Measurements from ENCODE around the gene LRRC4. TPM values are rescaled to one million over a fixed set of nuclear protein-coding genes. Genes with fewer than 3 reads are reported as not detected.

LRRC4 gene
- total RNA-seq, 1 donor from 2014 or later, result 2.2 TPM

DNA sequence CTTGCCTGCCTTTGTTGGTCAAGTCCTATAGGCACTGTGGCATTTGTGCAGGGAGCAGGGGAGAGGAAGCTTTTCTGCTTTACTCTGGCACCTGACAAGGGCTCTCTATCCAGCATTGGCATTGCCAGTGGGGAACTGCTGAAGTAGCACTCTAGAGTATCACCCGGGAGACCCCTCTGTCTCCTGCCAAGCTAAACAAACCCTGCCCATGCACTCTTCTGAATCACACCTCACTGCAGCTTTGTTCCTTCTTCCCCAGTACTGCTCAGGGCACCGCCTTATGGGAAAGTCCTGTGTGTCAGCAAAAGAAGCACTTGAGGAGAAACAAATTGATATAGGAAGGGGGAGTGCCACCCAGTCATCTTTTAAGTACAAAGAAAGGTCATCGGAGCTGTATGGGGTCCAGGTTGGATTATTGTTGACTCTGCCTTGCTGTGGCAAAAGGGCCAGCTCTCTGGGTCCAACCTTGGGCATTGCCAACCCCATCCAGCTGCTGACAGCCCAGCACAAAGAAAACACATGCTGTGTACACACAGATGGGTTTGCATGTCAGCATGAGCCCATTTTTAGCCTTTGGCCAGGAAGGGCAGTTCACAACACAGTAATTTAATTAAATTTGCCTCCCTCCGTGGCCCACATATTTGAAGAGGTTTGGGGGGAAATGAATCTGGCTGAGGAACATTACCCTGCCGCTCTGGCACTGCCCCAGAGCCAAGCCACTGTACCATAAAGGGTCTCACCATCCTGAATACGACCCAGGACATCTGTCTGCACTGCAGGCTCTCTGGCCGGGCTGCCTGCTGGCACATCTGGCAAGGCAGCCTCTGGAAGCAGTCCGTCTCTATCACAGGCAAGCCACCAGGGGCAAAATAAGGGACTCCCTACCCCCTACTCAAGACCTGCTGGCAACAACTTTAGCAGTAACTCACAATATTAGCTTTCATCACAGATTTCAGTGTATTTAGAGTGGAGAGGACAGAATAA, 13.1 kb downstream of the LRRC4 start:
- no peak for DNase-seq
- Mint-ChIP-seq H3K9me3 (no peaks in the 10 kb centered on the region), H3K4me3 (no peak overlapping the region), H3K27me3 (no peaks in the 10 kb centered on the region), H3K4me1 (peaks cover 9% of the 10 kb centered on the region), H3K27ac (no peak overlapping the region), H3K36me3 (ENCODE audit: low read depth) (peaks cover 25% of the 10 kb centered on the region)
- intact Hi-C loops (cut with micrococcal nuclease), result no loop called here

DNA sequence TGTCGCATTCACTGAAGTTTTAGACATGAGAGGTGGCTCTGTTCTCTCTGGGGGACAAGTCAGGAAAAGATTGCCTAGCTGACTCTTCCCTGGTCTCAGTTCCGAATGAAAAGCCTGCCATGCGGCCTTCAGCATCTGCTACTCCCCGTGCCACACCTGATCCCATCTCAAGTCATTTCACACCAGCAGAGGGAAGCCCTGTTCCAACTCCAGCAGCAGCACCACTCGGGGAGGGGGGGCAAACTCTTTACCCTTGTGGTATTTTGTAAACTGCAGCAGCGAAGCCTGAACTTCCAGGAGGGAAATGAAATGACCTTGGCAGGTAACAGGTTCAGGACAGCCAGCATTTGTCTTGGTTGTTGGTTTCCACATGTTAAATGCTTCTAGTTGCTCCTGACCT, 13.8 kb downstream of the LRRC4 start:
- H3K36me3 Mint-ChIP-seq (ENCODE audit: low read depth), result peaks cover 24% of the 10 kb centered on the region

GRCh38 chr7:128014811-128015210, 16.4 kb downstream of the LRRC4 start:
- intact Hi-C loops (cut with micrococcal nuclease), result no loop called here
- no peak for DNase-seq
- Mint-ChIP-seq H3K36me3 (ENCODE audit: low read depth) (peaks cover 12% of the 10 kb centered on the region), H3K27ac (no peak overlapping the region), H3K9me3 (no peaks in the 10 kb centered on the region), H3K4me3 (no peak overlapping the region), H3K4me1 (peaks cover 8% of the 10 kb centered on the region), H3K27me3 (no peaks in the 10 kb centered on the region)

More for the DNA sequence above, 13.8 kb downstream of the LRRC4 start:
- intact Hi-C loops (cut with micrococcal nuclease), result no loop called here
- H3K4me3 Mint-ChIP-seq, result no peak overlapping the region
- no peak for DNase-seq
- H3K4me1 Mint-ChIP-seq, result peaks cover 9% of the 10 kb centered on the region
- no peaks in the 10 kb centered on the region for H3K27me3 Mint-ChIP-seq
- H3K27ac Mint-ChIP-seq, result no peak overlapping the region
- no peaks in the 10 kb centered on the region for H3K9me3 Mint-ChIP-seq

DNA sequence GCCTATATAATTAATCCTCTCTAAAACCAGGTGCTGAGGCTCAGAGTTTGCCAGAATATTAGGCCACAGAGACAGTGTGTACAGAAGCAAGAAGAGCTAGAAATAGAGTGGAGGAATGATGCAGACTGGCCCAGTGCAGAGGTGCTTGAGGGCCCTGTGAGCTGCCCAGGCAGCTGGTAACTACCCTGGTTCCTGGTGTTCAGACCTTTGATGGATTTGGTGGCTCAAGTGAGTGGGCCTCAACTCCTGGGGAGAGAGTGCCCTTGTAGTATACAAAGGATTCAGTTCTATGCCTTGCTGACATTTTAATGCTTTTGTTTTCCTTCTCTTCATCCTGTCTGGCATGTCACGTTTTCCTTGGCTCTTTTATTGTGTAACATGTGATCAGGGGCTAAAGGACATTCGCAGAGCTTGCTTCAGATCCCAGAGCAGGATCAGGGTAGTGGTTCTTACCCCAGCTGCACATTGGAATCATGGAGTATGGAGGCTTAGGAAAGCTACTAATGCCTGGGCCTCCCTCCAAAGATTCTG, 20.0 kb downstream of the LRRC4 start:
- intact Hi-C loops (cut with micrococcal nuclease), result no loop called here
- Mint-ChIP-seq H3K27ac (no peak overlapping the region), H3K36me3 (ENCODE audit: low read depth) (peaks cover 8% of the 10 kb centered on the region), H3K27me3 (no peaks in the 10 kb centered on the region), H3K4me3 (no peak overlapping the region), H3K4me1 (peaks cover 3% of the 10 kb centered on the region), H3K9me3 (no peaks in the 10 kb centered on the region)
- DNase-seq, result no peak

- H3K9me3 Mint-ChIP-seq, result no peaks in the 10 kb centered on the region
- no peak for DNase-seq
- H3K36me3 Mint-ChIP-seq (ENCODE audit: low read depth), result peaks cover 12% of the 10 kb centered on the region
- intact Hi-C loops (cut with micrococcal nuclease), result no loop called here
- no peak overlapping the region for H3K4me3 Mint-ChIP-seq
- no peaks in the 10 kb centered on the region for H3K27me3 Mint-ChIP-seq
- peaks cover 3% of the 10 kb centered on the region for H3K4me1 Mint-ChIP-seq
- no peak overlapping the region for H3K27ac Mint-ChIP-seq
Measured at GRCh38 chr7:128010391-128011127, 20.7 kb downstream of the LRRC4 start.

DNA sequence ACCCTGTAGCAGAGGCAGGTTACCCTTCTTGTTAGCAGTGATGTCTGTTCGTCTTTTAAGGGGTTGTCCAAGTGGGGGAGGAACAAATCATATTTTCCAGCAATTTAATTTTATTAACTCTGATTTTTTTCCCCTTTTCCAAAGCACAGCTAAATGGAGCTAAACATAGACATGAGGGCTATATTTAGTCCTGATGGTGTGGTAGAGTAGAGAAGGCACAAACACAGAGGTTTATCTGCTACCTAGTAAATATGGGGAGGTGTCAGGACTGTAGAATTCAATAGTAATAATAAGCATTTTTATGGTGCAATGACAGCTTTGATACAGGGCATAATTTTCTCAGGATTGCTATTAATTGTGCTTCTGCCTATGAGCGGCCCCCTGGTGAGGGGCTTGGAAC, 22.5 kb downstream of the LRRC4 start:
- Mint-ChIP-seq H3K27me3 (no peaks in the 10 kb centered on the region), H3K36me3 (ENCODE audit: low read depth) (peaks cover 13% of the 10 kb centered on the region), H3K9me3 (no peaks in the 10 kb centered on the region), H3K4me1 (peaks cover 7% of the 10 kb centered on the region), H3K27ac (no peak overlapping the region), H3K4me3 (no peak overlapping the region)
- DNase-seq, result no peak
- intact Hi-C loops (cut with micrococcal nuclease), result no loop called here

GRCh38 chr7:128008141-128008540, 23.1 kb downstream of the LRRC4 start:
- H3K27me3 Mint-ChIP-seq, result no peaks in the 10 kb centered on the region
- DNase-seq, result no peak
- H3K4me3 Mint-ChIP-seq, result no peak overlapping the region
- intact Hi-C loops (cut with micrococcal nuclease), result no loop called here
- peaks cover 13% of the 10 kb centered on the region for H3K4me1 Mint-ChIP-seq
- no peak overlapping the region for H3K27ac Mint-ChIP-seq
- no peaks in the 10 kb centered on the region for H3K9me3 Mint-ChIP-seq
- peaks cover 11% of the 10 kb centered on the region for H3K36me3 Mint-ChIP-seq (ENCODE audit: low read depth)

- Mint-ChIP-seq H3K27me3 (no peaks in the 10 kb centered on the region), H3K9me3 (no peaks in the 10 kb centered on the region), H3K4me1 (peaks cover 15% of the 10 kb centered on the region), H3K27ac (no peak overlapping the region), H3K36me3 (ENCODE audit: low read depth) (peaks cover 11% of the 10 kb centered on the region), H3K4me3 (no peak overlapping the region)
- intact Hi-C loops (cut with micrococcal nuclease), result no loop called here
- DNase-seq, result no peak
Measured at GRCh38 chr7:128007303-128007680, 23.9 kb downstream of the LRRC4 start.

- no peaks in the 10 kb centered on the region for H3K27me3 Mint-ChIP-seq
- peaks cover 15% of the 10 kb centered on the region for H3K4me1 Mint-ChIP-seq
- no peak overlapping the region for H3K4me3 Mint-ChIP-seq
- peaks cover 10% of the 10 kb centered on the region for H3K36me3 Mint-ChIP-seq (ENCODE audit: low read depth)
- no peak for DNase-seq
- H3K9me3 Mint-ChIP-seq, result no peaks in the 10 kb centered on the region
- no peak overlapping the region for H3K27ac Mint-ChIP-seq
- intact Hi-C loops (cut with micrococcal nuclease), result no loop called here
Measured at GRCh38 chr7:128006550-128007302, 24.5 kb downstream of the LRRC4 start.

DNA sequence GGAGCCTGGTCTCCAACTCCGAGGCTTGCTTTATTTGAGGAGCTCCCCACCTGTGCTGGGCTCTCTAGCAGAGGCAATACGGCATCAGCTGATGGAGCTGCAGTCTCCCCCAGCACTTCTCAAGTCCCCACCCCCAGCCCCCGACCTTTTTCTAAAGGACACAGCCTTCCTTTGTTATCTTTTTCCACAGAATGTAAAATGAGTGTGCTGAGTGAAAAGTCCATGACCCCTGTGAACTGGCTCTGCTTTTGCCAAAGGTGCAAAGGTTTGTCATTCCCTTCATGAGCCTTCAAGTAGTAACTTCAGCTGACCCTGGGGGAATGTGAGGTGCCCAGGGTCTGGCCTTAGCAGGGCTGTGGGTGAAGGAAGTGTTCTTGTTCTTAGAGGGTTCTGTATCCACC, 25.5 kb downstream of the LRRC4 start:
- Mint-ChIP-seq H3K4me1 (peaks cover 15% of the 10 kb centered on the region), H3K36me3 (ENCODE audit: low read depth) (peaks cover 13% of the 10 kb centered on the region), H3K27ac (no peak overlapping the region), H3K27me3 (no peaks in the 10 kb centered on the region), H3K4me3 (no peak overlapping the region), H3K9me3 (no peaks in the 10 kb centered on the region)
- DNase-seq, result no peak
- intact Hi-C loops (cut with micrococcal nuclease), result no loop called here

GRCh38 chr7:128005117-128005516, 26.1 kb downstream of the LRRC4 start:
- Mint-ChIP-seq H3K9me3 (no peaks in the 10 kb centered on the region), H3K27me3 (no peaks in the 10 kb centered on the region), H3K4me1 (peaks cover 12% of the 10 kb centered on the region), H3K36me3 (ENCODE audit: low read depth) (peaks cover 15% of the 10 kb centered on the region), H3K27ac (no peak overlapping the region), H3K4me3 (no peak overlapping the region)
- no peak for DNase-seq
- intact Hi-C loops (cut with micrococcal nuclease), result no loop called here

GRCh38 chr7:128004623-128005022, 26.6 kb downstream of the LRRC4 start:
- no peak overlapping the region for H3K4me3 Mint-ChIP-seq
- H3K27me3 Mint-ChIP-seq, result no peaks in the 10 kb centered on the region
- peaks cover 15% of the 10 kb centered on the region for H3K36me3 Mint-ChIP-seq (ENCODE audit: low read depth)
- intact Hi-C loops (cut with micrococcal nuclease), result no loop called here
- H3K9me3 Mint-ChIP-seq, result no peaks in the 10 kb centered on the region
- no peak overlapping the region for H3K27ac Mint-ChIP-seq
- DNase-seq, result no peak
- peaks cover 11% of the 10 kb centered on the region for H3K4me1 Mint-ChIP-seq

- Mint-ChIP-seq H3K9me3 (no peaks in the 10 kb centered on the region), H3K27ac (peak overlapping the region; percentile 32), H3K27me3 (no peaks in the 10 kb centered on the region), H3K4me3 (no peak overlapping the region), H3K36me3 (ENCODE audit: low read depth) (peaks cover 15% of the 10 kb centered on the region), H3K4me1 (peaks cover 11% of the 10 kb centered on the region)
- no peak for DNase-seq
- intact Hi-C loops (cut with micrococcal nuclease), result no loop called here
Measured at GRCh38 chr7:128003787-128004186, 27.4 kb downstream of the LRRC4 start.
